Fibroblast of mammary gland (primary cell): ENCODE measurements around the gene NKX6-2.

ENCODE experiments used
- DNase-seq: peaks from one replicate; pipeline ENCODE4 v3.0.0-alpha.2; 2010; ENCODE audit warnings: low read depth
- H3K4me3 ChIP-seq: 2 replicates; pipeline ENCODE4 v1.5.1; 2011; ENCODE audit warnings: low read depth, mild to moderate bottlenecking, low read length, moderate library complexity; ENCODE audit not compliant: control insufficient read depth
- TF ChIP-seq, protein P1 (sequence below): conservative IDR thresholded peaks from 2 replicates; pipeline ENCODE4 v1.5.1; 2011; ENCODE audit warnings: low read depth, low read length, inconsistent platforms; ENCODE audit not compliant: control insufficient read depth, insufficient read depth

The NKX6-2 gene

DNA sequence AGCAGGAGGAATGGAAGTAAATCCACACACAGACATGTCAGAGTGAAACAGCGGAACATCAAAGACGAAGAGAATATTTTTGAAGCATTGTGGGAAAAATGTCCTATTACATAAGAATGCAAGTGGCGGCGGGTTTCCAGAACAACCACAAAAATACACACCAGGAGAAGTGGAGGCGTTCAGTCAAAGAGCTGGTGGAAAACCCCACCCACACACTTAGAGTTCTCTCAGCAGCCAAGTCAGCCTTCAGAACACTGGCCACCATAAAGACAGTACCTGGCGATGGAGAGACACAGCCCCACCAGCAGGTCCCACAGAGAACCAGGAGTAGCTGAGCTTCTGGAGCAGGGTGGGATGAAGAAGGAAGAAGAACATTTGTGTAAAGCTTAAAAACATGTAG is 23.7 kb downstream of the NKX6-2 start:
- TF ChIP-seq, protein P1, sequence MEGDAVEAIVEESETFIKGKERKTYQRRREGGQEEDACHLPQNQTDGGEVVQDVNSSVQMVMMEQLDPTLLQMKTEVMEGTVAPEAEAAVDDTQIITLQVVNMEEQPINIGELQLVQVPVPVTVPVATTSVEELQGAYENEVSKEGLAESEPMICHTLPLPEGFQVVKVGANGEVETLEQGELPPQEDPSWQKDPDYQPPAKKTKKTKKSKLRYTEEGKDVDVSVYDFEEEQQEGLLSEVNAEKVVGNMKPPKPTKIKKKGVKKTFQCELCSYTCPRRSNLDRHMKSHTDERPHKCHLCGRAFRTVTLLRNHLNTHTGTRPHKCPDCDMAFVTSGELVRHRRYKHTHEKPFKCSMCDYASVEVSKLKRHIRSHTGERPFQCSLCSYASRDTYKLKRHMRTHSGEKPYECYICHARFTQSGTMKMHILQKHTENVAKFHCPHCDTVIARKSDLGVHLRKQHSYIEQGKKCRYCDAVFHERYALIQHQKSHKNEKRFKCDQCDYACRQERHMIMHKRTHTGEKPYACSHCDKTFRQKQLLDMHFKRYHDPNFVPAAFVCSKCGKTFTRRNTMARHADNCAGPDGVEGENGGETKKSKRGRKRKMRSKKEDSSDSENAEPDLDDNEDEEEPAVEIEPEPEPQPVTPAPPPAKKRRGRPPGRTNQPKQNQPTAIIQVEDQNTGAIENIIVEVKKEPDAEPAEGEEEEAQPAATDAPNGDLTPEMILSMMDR: no peak
- no peak overlapping the region for H3K4me3 ChIP-seq
- DNase-seq: no peak

DNA sequence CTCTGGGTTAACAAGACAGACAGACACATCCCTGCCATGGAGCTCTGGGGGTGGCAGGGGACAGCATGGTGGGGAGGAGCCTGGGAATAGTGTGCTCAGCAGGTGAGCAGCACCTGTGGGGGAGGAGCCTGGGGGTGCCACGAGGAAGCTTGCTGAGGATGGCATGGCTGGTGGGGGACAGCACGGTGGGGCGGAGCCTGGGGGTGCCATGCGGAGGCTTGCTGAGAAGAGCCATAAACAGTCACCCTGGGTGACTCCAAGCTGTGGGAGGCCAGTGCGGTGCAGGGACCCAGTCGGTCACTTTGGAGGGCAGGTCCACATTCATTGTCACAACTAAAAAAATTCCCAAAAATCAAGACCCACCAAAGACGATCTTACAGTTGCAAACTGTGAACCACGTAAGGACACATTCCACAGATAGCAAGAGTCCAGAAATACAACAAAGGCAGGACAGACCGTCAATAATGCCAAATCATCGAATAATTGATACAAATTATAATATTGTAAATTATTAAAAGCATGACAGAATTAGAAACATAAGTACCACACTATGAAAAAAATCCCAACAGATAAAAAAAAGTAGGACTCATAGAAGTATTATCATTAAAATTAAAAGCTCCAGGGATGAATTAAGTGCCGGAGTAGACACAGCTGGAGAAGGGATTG is 24.4 kb downstream of the NKX6-2 start:
- TF ChIP-seq, protein P1: no peak
- H3K4me3 ChIP-seq: no peak overlapping the region
- DNase-seq: no peak

DNA sequence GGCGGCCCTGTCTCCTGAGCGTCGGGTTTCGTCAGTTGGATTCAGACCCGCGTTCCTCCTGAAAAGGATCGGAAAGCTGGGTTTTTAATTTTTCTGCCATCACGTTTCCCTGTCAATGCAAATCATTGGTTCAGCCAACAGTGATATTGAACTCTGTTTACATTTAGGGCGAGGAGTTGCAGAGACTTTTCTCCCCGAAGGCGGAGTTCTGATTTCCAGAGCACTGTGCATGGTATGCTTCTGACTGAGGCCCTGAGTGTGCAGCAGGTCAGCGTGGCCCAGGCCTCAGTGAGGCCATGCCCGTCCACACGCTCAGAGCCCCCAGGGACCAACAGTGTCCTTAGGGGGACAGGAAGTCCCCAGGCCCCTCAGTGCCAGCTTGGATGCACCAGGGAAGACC is 27.1 kb downstream of the NKX6-2 start:
- no peak for DNase-seq
- no peak overlapping the region for H3K4me3 ChIP-seq
- TF ChIP-seq, protein P1: no peak

DNA sequence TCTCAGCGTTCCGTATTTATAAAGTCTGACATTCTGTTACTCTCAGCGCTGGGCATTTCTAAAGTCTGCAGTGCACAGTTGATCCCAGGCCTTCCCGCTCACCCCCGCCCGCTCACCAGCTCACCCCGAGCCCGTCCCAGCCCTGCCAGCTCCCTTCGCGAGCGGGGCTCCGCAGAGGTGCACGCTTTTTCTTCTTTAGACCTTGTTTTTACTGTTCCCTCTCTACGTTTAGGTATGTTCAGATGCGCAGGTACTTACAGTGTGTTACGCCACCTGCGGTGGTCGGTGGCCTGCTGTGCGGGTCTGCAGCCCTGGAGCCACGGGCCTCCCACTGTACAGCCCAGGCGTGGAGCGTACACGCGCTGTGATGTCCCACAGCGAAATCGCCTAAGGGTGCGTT is 28.8 kb downstream of the NKX6-2 start:
- no peak for DNase-seq
- H3K4me3 ChIP-seq: no peak overlapping the region
- TF ChIP-seq, protein P1: no peak

DNA sequence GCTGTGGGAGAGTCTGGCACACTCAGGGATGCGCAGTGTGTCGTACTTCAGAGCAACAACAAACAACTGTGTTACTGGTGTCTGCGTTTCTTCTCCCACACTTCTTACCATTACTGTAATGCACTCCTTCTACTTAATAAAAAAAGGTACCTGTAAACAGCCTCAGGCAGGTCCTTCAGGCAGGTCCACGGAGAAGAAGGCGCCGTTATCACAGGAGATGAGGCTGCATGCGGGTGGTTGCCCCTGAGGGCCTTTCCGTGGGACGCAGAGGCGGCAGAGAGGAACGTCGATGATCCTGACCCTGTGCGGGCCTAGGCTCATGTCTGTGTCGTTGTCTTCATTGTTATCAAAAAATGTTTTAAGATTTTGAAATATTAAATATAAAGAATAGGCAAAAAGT is 29.4 kb downstream of the NKX6-2 start:
- DNase-seq: no peak
- TF ChIP-seq, protein P1: no peak
- no peak overlapping the region for H3K4me3 ChIP-seq

DNA sequence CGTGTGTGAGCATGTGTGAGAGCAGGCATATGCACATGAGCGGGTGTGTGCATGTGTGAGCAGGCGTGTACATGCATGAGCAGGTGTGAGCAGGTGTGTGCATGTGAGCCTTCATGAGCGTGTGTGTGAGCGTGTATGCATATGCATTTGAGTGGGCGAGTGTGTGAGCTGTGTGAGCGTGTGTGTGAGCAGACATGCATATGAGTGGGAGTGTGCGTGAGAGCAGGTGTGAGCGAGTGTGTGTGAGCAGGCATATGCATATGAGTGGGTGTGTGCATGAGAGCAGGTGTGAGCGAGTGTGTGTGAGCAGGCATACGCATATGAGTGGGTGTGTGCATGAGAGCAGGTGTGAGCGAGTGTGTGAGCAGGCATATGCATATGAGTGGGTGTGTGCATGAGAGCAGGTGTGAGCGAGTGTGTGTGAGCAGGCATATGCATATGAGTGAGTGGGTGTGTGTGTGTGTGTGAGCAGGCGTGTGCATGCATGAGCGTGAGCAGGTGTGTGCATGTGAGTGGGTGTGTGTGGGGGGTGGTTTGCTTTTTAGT is 30.7 kb downstream of the NKX6-2 start:
- DNase-seq: no peak
- H3K4me3 ChIP-seq: no peak overlapping the region
- TF ChIP-seq, protein P1: no peak
